ENCODE data around the gene MED27.
"Not testable (repeated sequence)": the region's sequence is repeated elsewhere in the genome, so short reads cannot be mapped to it uniquely, and the experiment has no call there.

Gene MED27

GRCh38 chr9:132075853-132076252, 3.8 kb downstream of the MED27 start:
- DNase-seq, result no peak

GRCh38 chr9:132074736-132075135, 4.9 kb downstream of the MED27 start:
- DNase-seq, result no peak

DNA sequence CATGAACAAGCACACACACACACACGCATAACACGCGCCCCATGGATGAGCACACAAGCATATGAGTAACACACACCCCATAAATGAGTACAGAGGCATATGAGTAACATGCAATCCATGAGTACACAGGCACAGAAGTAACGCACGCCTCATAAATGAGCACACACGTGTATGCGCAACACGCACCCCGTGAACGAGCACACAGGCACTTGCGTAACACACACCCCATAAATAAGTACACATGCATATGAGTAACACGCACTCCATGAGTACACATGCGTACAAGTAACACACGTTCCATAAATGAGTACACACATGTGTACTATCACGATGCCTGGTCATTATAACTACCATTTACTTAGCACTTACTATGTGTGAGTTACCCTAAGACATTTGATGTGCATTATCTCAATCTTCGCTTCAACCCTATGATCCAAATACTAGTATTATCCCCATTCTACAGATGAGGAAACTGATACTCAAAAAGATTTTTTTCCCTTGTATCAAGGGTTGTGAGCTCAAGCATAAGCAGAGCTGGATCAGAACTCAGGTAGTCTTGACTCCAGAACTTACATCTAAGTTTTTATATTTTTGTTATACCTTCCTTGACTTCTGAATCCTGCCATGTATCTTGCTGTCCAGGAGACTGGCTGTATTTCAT, 7.7 kb downstream of the MED27 start:
- DNase-seq, result no peak

DNA sequence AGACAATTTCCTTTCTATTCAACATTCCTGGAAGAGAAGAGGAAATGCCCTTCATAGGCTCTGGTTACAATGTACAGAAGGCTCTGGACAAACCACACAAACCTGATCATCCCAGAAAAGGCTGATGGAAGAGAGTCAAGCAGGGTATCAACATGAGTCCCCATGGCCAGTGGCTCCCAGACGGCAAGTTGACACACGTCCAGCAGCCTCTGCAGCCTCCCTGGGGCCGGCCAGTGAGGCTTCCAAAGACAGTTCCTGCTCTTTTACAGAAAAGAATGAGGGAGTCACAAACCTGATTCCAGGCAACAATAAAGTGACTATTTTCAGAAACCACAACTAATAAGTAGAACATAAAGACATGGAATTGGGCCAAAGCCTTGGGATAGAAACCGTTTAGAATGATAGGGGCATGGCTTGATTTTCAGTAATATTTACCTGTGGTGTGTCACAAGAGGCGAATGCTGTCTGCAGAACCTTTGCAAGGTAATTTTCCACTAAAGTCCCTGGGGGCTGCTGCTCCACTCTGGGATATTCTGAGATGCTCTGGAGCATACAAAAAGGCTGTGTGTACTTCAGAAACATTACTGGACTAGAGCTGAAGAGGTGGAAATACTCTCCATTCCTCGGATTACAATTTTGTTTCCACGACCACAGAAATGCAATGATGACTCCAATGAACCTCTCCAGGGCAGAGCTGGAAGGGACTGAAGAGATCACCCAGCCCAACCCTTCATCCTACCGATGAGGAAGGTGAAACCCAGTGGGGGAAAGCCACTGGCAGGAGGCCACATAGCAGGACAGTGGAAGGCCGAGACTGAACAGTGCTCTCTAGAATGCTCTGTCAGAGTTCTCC, 10.4 kb downstream of the MED27 start:
- DNase-seq, result no peak

DNA sequence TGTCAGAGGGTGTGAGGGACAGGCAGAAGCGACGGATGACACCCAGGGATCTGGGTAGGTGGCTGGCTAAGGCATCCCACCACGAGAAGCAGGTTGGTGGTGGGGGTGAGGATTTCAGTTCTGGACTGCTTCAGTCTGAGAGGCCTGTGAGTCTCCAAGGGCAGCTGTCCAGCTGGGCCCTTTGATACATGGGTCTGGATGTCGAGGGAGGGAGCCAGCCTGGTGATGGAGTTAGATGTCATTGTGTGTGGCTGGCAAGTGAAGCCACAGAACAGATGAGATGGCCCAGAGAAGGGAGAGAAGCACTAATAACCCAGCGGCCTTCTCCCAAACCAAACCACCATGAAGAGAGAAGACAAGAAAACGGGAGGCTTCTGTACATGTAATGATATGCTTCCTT, 11.1 kb downstream of the MED27 start:
- no peak for DNase-seq

DNA sequence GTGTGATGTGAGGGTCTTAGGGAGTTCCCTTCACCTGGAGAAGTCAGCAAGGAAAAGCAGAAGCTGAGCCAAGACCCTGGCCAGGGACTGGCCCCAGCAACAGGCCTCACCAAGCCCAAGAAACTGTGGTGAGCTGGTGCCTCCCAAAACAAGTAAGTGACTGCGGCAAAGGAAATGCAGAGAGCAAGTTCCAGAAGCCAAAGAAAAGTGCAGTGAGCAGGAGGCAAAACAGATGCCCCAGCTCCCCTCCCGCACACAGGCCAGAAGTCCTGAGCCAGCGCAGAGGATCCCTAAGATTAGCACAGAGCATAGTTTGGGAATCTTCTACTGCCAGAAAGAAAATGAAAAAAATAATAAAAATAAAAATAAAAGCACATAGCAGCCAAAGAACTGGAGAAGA, 13.2 kb downstream of the MED27 start:
- no peak for DNase-seq

DNA sequence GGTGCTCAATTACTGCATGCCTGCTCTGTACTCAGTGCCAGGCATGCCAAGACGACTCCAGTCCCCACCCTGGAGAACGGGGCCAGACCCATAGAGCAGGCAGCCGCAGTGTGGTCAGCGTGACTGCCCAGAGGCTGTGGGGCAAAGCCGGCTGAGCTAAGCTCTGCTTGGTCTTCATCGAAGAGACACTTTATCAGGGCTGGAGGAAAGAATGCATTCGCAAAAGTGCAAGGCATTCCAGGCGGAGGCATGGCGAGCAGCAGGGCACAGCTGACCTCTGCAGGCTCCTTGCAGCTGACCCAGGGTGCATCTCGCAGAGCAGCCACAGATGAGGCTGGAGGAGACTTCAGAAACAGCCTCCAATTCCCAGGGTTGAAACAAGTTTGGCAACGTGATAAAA, 13.6 kb downstream of the MED27 start:
- no peak for DNase-seq

- DNase-seq, result no peak
Observed at GRCh38 chr9:132063281-132063680, 16.4 kb downstream of the MED27 start.

GRCh38 chr9:132062806-132063205, 16.9 kb downstream of the MED27 start:
- no peak for DNase-seq

GRCh38 chr9:132061526-132061925, 18.1 kb downstream of the MED27 start:
- no peak for DNase-seq

- no peak for DNase-seq
Observed at GRCh38 chr9:132059361-132059760, 20.3 kb downstream of the MED27 start.

- not testable (repeated sequence) for DNase-seq
Observed at GRCh38 chr9:132058226-132058625, 21.4 kb downstream of the MED27 start.

DNA sequence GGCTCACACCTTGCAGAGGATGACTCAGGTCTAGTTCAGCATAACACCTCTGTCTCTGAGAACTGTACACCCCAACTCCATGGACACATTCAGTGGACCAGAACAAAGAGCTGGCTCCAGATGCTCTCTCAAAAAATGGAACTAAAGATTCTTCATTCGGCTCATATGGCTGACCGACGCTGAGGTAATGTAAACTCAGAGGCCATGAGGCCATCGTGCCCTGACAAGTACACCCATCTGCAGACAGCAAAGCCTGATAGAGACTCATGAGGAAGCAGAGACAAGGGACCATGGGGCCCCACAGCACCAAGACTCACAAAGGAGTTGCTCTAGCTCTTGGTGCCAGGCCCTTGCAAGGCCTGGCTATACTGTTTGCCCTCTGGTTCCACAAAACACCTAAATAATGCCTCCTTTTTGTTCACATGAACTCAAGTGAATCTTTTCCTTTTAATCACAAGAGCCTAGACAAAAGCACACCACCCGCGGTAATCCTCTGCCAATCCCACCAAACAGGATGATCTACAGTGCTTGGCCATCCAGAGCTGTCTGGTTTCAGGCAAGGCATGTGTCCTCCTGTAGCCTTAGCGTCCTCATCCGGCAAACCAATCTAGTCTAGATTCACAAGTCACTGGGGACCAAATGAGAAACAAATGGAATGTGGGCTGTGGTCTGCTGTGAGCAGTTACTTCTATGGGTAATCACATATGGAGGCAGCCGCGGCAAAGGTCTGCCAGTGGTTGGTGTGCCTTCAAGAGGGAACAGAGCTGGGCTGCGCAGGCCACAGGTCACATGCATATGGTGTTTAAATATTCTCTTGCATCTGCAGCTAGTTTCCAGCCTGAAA, 22.7 kb downstream of the MED27 start:
- no peak for DNase-seq

DNA sequence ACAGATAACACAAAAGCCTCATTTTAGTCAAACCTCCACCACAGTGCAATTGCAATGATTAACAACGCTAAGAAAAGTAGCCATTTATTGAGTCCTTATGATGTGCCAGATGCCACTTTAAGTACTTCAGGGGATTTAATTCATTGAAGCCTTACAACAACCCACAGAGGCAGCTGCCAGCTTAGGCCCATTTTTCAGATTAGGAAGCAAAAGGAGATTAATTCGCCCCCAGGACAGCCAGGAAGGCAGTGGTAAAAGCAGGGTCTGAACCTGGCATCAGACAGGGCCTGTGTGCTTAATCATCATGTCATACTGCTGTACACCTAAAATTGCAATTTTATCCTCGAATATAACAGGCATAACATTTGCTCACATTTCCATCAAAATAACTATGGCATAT, 23.9 kb downstream of the MED27 start:
- DNase-seq, result no peak

DNA sequence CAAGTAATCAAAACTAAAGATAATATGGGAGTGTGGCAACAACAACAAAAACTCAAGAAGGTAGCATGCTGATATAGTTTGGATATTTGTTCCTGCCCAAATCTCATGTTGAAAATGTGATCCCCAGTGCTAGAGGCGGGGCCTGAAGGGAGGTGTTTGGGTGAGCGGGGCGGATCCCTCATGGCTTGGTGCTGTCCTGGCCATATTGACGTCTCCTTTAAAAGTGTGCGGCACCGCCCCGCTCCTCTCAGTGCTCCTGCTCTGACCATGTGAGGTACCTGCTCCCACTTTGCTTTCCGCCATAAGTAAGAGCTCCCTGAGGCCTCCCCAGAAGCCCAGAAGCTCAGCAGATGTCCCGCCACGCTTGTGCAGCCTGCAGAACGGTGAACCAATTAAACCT, 25.6 kb downstream of the MED27 start:
- no peak for DNase-seq

- no peak for DNase-seq
Observed at GRCh38 chr9:132049900-132050299, 29.8 kb downstream of the MED27 start.

GRCh38 chr9:132049323-132049882, 30.3 kb downstream of the MED27 start:
- no peak for DNase-seq

- DNase-seq, result no peak
Observed at GRCh38 chr9:132048201-132048600, 31.5 kb downstream of the MED27 start.

DNA sequence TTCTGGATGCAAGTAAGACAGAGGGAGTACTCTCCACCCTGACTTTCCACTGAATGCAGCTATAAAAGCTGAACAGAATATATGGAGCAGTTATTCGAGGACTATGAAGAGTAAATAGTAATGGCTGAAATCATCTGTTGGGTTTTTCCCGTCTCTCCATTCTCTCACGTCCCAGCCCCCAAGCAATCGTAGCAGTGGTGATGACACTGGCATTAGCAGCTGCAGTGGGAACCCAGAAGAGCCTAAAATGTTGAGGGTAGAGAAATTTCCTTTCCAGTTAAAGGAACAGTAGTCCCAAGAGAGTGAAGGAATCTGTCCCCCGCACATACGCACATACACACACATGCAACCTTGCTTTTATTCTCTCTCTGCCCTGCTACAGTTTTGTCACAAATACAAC, 33.2 kb downstream of the MED27 start:
- no peak for DNase-seq

DNA sequence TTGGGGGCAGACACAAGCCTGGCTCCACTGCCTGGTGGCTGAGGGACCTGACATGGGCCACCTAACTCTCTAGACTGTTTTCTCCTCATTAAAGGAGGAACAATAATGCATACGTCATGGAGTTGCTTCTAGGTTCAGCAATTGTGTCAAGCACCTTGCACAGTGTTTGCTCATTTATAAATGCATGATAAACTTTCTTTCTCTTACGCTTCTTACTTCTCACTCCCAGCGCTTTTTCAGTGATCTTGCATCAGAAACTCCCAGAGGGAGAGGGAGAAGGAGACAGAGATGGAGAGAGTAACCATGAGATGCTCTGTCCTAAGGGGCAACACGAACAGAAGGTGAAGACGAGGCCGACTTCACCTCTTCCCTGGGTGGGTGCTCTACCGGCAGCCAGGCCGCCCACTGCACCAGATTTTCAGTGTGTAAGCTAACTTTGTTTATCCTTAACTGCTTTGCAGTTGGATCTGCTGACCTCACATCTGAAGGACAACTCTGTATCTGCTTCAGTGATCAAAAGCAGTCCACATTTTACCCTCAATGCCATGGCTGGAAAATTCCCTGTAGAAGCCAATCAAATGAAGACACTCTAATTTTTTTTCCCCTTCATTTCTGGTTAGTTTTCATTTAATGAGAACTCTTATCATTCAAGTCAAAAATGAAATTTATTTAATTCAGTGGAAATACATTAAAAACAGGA, 35.3 kb downstream of the MED27 start:
- no peak for DNase-seq

- DNase-seq, result no peak
Observed at GRCh38 chr9:132043708-132044107, 36.0 kb downstream of the MED27 start.

GRCh38 chr9:132042324-132042723, 37.3 kb downstream of the MED27 start:
- DNase-seq, result no peak

GRCh38 chr9:132041798-132042197, 37.9 kb downstream of the MED27 start:
- no peak for DNase-seq
